NCI-H2227 (cell line): ENCODE results near the gene ZFP62.
A peak's percentile ranks its signal among the peaks of the same experiment; 100 is the strongest.

Source experiments
- DNase-seq: peaks from one replicate; lab custom pipeline; 2025; ENCODE audit not compliant: unreplicated experiment; lab: John Stamatoyannopoulos, UW

Gene ZFP62

GRCh38 chr5:180868960-180869359, 7.9 kb upstream of the ZFP62 start:
- DNase-seq: peak; percentile 76

GRCh38 chr5:180866985-180867384, 5.9 kb upstream of the ZFP62 start:
- DNase-seq: no peak

- DNase-seq: no peak
Measured at GRCh38 chr5:180865981-180866695, 5.1 kb upstream of the ZFP62 start.

- no peak for DNase-seq
Measured at GRCh38 chr5:180862645-180863044, 1.6 kb upstream of the ZFP62 start.

- DNase-seq: peak; percentile 53
Measured at GRCh38 chr5:180860273-180860886, 696 bp downstream of the ZFP62 start.

GRCh38 chr5:180858586-180858985, 2.5 kb downstream of the ZFP62 start:
- DNase-seq: no peak

GRCh38 chr5:180853848-180854176, 7.3 kb downstream of the ZFP62 start:
- no peak for DNase-seq

GRCh38 chr5:180853121-180853847, 7.8 kb downstream of the ZFP62 start:
- DNase-seq: no peak

GRCh38 chr5:180852495-180852894, 8.6 kb downstream of the ZFP62 start:
- no peak for DNase-seq

- no peak for DNase-seq
Measured at GRCh38 chr5:180850434-180851078, 10.5 kb downstream of the ZFP62 start.

GRCh38 chr5:180849827-180850226, 11.2 kb downstream of the ZFP62 start:
- no peak for DNase-seq

GRCh38 chr5:180848878-180849277, 12.2 kb downstream of the ZFP62 start:
- no peak for DNase-seq

- no peak for DNase-seq
Measured at GRCh38 chr5:180848265-180848664, 12.8 kb downstream of the ZFP62 start.

- DNase-seq: no peak
Measured at GRCh38 chr5:180847026-180847425, 14.1 kb downstream of the ZFP62 start.

GRCh38 chr5:180844858-180845257, 16.2 kb downstream of the ZFP62 start:
- DNase-seq: no peak

GRCh38 chr5:180844432-180844831, 16.6 kb downstream of the ZFP62 start:
- DNase-seq: no peak

GRCh38 chr5:180839935-180840334, 21.1 kb downstream of the ZFP62 start:
- DNase-seq: no peak

- no peak for DNase-seq
Measured at GRCh38 chr5:180839227-180839626, 21.8 kb downstream of the ZFP62 start.

GRCh38 chr5:180837478-180837877, 23.6 kb downstream of the ZFP62 start:
- DNase-seq: no peak

GRCh38 chr5:180832638-180833068, 28.4 kb downstream of the ZFP62 start:
- DNase-seq: no peak

- DNase-seq: peak; percentile 64
Measured at GRCh38 chr5:180831139-180832093, 29.7 kb downstream of the ZFP62 start.
